H7 (cell line): ENCODE measurements around the gene NPB. TPM values are rescaled to one million over a fixed set of nuclear protein-coding genes. Genes with fewer than 3 reads are reported as not detected.

ENCODE experiments used
- DNase-seq: peaks from one replicate; pipeline ENCODE4 v3.0.0; 2012
- H3K27me3 ChIP-seq: 2 replicates; pipeline ENCODE4 v1.6.0; 2011; ENCODE audit warnings: mild to moderate bottlenecking, low read length; ENCODE audit not compliant: control insufficient read depth, insufficient read depth
- H3K36me3 ChIP-seq: replicated peaks from 2 replicates; pipeline ENCODE4 v1.5.1; 2011; ENCODE audit warnings: low read length; ENCODE audit not compliant: control insufficient read depth, insufficient read depth
- H3K4me3 ChIP-seq: 2 replicates; pipeline ENCODE4 v1.5.1; 2011; ENCODE audit warnings: low read depth, mild to moderate bottlenecking, control low read depth, low read length, moderate library complexity; ENCODE audit not compliant: insufficient read depth
- total RNA-seq: library from RNA; depleted of rRNA; stranded (reverse); fragments of >200 nt; shearing (Covaris generic); gene quantifications from 2 replicates; pipeline ENCODE4 v1.2.3, GENCODE V29; 2014

NPB gene
- total RNA-seq, 1 experiment from 2014 or later = 0.94 TPM

- Histone ChIP-seq H3K27me3 (no peaks in the 10 kb centered on the region), H3K36me3 (peaks cover 34% of the 10 kb centered on the region), H3K4me3 (no peak overlapping the region)
- peak; percentile 41 for DNase-seq
These were observed 17.1 kb upstream of the NPB start for GRCh38 chr17:81884968-81885367.

GRCh38 chr17:81885454-81885853, 16.6 kb upstream of the NPB start:
- peak; percentile 35 for DNase-seq
- H3K4me3 ChIP-seq = no peak overlapping the region
- H3K36me3 ChIP-seq = peaks cover 38% of the 10 kb centered on the region
- no peaks in the 10 kb centered on the region for H3K27me3 ChIP-seq

GRCh38 chr17:81885869-81886548, 16.0 kb upstream of the NPB start:
- peaks cover 38% of the 10 kb centered on the region for H3K36me3 ChIP-seq
- peak; percentile 46 for DNase-seq
- no peak overlapping the region for H3K4me3 ChIP-seq
- H3K27me3 ChIP-seq = no peaks in the 10 kb centered on the region

DNA sequence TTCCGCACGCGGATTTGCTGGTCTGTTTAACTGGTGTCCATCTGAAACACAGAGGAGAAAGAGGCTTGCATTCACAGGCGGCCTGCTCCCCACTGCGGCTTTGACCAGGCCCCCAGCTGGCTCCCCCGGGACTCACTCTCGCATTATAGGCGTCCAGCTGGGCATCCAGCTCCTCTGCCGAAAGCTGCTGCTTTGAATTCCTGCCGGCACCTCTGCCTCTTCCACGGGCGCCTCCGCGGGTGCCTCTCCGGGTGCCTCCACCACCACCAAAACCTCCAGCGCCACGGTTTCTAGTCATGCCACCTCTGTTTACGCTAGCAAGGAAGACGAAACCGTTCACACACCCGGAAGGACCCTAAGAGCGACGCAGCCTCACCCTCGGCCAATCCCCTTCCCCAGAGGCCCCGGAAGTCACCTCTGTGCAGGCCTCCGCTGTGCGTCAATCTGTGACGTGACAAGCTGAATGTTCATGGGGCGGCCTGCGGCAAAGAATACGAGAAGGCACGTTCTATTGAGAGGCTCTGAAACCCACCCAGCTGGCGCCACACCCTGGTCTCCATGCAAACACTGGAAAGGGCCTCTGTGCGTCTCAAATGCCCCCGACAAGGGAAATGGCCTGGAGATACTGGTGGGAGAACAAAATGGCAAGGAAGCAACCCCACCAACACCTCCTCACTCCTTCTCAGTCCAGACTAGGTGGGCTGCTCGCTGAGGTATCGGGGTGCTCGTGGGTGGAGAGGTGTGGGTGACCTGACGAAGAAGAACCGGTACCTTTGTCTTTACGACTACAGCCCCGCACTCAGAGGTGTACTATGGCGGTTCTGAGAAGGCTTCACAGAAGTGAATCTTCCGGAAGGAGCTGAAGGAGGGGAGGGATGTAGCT, 13.7 kb upstream of the NPB start:
- peaks cover 38% of the 10 kb centered on the region for H3K36me3 ChIP-seq
- DNase-seq = peak; percentile 46
- H3K4me3 ChIP-seq = no peak overlapping the region
- no peaks in the 10 kb centered on the region for H3K27me3 ChIP-seq

- Histone ChIP-seq H3K36me3 (peaks cover 38% of the 10 kb centered on the region), H3K4me3 (no peak overlapping the region), H3K27me3 (no peaks in the 10 kb centered on the region)
- DNase-seq = peak; percentile 20
These were observed 12.9 kb upstream of the NPB start for GRCh38 chr17:81888988-81889595.

DNA sequence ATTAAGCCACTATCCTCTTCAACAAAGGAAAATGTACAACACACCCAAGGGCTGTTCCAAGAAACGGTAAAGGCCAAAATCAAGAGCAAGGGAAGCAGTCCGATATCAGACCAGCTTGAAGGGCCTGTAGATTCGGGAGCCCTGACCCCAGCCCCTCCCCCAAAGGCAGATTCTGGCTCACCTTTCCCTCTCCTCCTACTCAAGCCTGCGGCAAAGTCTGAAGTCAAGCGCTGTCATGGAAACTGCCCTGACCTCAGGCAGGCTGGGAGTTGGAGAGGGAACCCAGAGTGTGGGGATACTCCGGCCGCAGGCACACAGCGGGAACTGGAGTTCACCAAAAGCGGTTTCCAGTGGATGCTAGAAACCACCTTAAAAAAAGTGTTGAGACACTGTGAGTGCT, 12.4 kb upstream of the NPB start:
- peak; percentile 24 for DNase-seq
- H3K36me3 ChIP-seq = peaks cover 38% of the 10 kb centered on the region
- no peaks in the 10 kb centered on the region for H3K27me3 ChIP-seq
- H3K4me3 ChIP-seq = no peak overlapping the region

GRCh38 chr17:81890447-81891302, 11.4 kb upstream of the NPB start:
- peak; percentile 85 for DNase-seq
- H3K27me3 ChIP-seq = no peaks in the 10 kb centered on the region
- peaks cover 40% of the 10 kb centered on the region for H3K36me3 ChIP-seq

GRCh38 chr17:81891303-81891552, 10.8 kb upstream of the NPB start:
- Histone ChIP-seq H3K36me3 (peaks cover 36% of the 10 kb centered on the region), H3K27me3 (no peaks in the 10 kb centered on the region), H3K4me3 (peak overlapping the region; percentile 79)
- DNase-seq = no peak

More at GRCh38 chr17:81890447-81891302, 11.4 kb upstream of the NPB start:
- peak overlapping the region; percentile 79 for H3K4me3 ChIP-seq

DNA sequence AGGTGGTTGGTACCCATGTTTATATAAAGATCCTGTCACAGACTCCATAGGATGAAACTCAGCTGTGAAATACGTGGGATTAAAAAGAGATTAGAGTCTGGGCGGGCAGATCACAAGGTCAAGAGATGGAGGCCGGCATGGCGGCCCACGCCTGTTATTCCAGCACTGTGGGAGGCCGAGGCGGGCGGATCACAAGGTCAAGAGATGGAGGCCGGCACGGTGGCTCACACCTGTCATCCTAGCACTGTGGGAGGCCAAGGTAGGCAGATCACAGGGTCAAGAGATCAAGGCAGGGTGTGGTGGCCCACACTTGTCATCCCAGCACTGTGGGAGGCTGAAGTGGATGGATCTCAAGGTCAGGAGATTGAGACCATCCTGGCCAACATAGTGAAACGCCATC, 6.6 kb upstream of the NPB start:
- Histone ChIP-seq H3K36me3 (peaks cover 21% of the 10 kb centered on the region), H3K27me3 (no peaks in the 10 kb centered on the region), H3K4me3 (no peak overlapping the region)
- no peak for DNase-seq

- no peak overlapping the region for H3K4me3 ChIP-seq
- H3K36me3 ChIP-seq = peaks cover 21% of the 10 kb centered on the region
- peaks cover 16% of the 10 kb centered on the region for H3K27me3 ChIP-seq
- DNase-seq = no peak
These were observed 3.8 kb upstream of the NPB start for GRCh38 chr17:81898029-81898866.

DNA sequence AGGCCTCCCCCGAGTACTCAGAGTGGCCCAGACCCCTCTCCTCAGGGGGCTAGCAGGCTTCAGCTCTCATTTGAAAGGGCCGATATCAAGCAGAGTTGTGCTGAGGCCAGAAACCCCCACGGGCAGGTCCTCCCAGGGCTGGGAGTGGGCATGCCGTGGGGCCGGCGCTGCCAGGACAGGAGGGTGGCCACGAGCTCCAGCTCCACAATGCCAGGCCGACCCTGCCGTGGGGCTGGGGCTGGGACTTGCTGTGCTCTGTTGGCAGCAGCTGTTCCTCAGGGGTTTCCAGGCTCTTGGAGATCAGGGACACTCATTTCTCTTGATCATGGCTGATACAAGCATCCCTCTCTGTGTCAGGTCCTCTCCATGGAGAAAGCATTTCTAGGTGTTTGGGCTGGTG, 3.2 kb upstream of the NPB start:
- Histone ChIP-seq H3K27me3 (peaks cover 16% of the 10 kb centered on the region), H3K4me3 (no peak overlapping the region), H3K36me3 (peaks cover 21% of the 10 kb centered on the region)
- DNase-seq = no peak

- DNase-seq = no peak
- H3K36me3 ChIP-seq = peaks cover 18% of the 10 kb centered on the region
- H3K4me3 ChIP-seq = no peak overlapping the region
- H3K27me3 ChIP-seq = peaks cover 16% of the 10 kb centered on the region
These were observed 2.4 kb upstream of the NPB start for GRCh38 chr17:81899514-81900166.

GRCh38 chr17:81900181-81900820, 1.7 kb upstream of the NPB start:
- peaks cover 16% of the 10 kb centered on the region for H3K27me3 ChIP-seq
- H3K36me3 ChIP-seq = peaks cover 16% of the 10 kb centered on the region
- DNase-seq = no peak
- no peak overlapping the region for H3K4me3 ChIP-seq
